Trophoblast cell (in vitro differentiated cells and primary cell): ENCODE measurements around the gene SKA3.
"Not testable (repeated sequence)": the region's sequence is repeated elsewhere in the genome, so short reads cannot be mapped to it uniquely, and the experiment has no call there.

Experiments
- DNase-seq, 2 donors: peaks; one replicate each; pipeline ENCODE4 v3.0.0-alpha.2; 2016
- H2AFZ ChIP-seq: 2 replicates; pipeline ENCODE4 v1.6.1; 2013; ENCODE audit warnings: low read length, moderate library complexity, mild to moderate bottlenecking; ENCODE audit not compliant: insufficient read depth, poor library complexity
- H2AK5ac ChIP-seq: 2 replicates; pipeline ENCODE4 v1.6.1; 2013; ENCODE audit warnings: mild to moderate bottlenecking, low read length
- H2BK120ac ChIP-seq: 2 replicates; pipeline ENCODE4 v1.6.1; 2013; ENCODE audit warnings: low read length, mild to moderate bottlenecking, moderate library complexity; ENCODE audit not compliant: insufficient read depth, poor library complexity
- H2BK12ac ChIP-seq: 2 replicates; pipeline ENCODE4 v1.6.1; 2013; ENCODE audit warnings: mild to moderate bottlenecking, low read length, moderate library complexity
- H2BK5ac ChIP-seq: 2 replicates; pipeline ENCODE4 v1.6.1; 2013; ENCODE audit warnings: low read length, low read depth, moderate library complexity, mild to moderate bottlenecking; ENCODE audit not compliant: poor library complexity
- H3K14ac ChIP-seq: 2 replicates; pipeline ENCODE4 v1.6.1; 2013; ENCODE audit warnings: mild to moderate bottlenecking, low read length
- H3K18ac ChIP-seq: 2 replicates; pipeline ENCODE4 v1.6.1; 2013; ENCODE audit warnings: mild to moderate bottlenecking, low read length
- H3K23ac ChIP-seq: 2 replicates; pipeline ENCODE4 v1.6.1; 2013; ENCODE audit warnings: low read length
- H3K27ac ChIP-seq: 2 replicates; pipeline ENCODE4 v1.5.1; 2013; ENCODE audit warnings: low read depth, mild to moderate bottlenecking, inconsistent platforms, low read length, moderate library complexity
- H3K27me3 ChIP-seq: 2 replicates; pipeline ENCODE4 v1.6.1; 2013; ENCODE audit warnings: inconsistent platforms, mild to moderate bottlenecking, low read length, moderate library complexity; ENCODE audit not compliant: insufficient read depth
- H3K36me3 ChIP-seq, 2 experiments: 1 replicate in 1 of 2; 2 replicates in 1 of 2; pipeline ENCODE4 v1.6.1; 2013; ENCODE audit warnings: low read length in 2 of 2, mild to moderate bottlenecking in 2 of 2, moderate library complexity in 1 of 2; ENCODE audit not compliant: insufficient read depth in 2 of 2, control insufficient read depth in 1 of 2
- H3K4ac ChIP-seq: 2 replicates; pipeline ENCODE4 v1.6.1; 2013; ENCODE audit warnings: low read depth, mild to moderate bottlenecking, low read length, moderate library complexity
- H3K4me1 ChIP-seq, 2 experiments: 1 replicate in 1 of 2; 2 replicates in 1 of 2; pipeline ENCODE4 v1.6.1; 2013; ENCODE audit warnings: low read length in 2 of 2, mild to moderate bottlenecking in 2 of 2, moderate library complexity in 1 of 2; ENCODE audit not compliant: insufficient read depth in 2 of 2, control insufficient read depth in 1 of 2
- H3K4me2 ChIP-seq: 2 replicates; pipeline ENCODE4 v1.6.1; 2013; ENCODE audit warnings: inconsistent platforms, mild to moderate bottlenecking, low read length, moderate library complexity
- H3K4me3 ChIP-seq: 2 replicates; pipeline ENCODE4 v1.5.1; 2013; ENCODE audit warnings: mild to moderate bottlenecking, low read depth, low read length, inconsistent platforms
- H3K79me1 ChIP-seq: one replicate; pipeline ENCODE4 v1.6.1; 2013; ENCODE audit warnings: low read length
- H3K79me2 ChIP-seq: 2 replicates; pipeline ENCODE4 v1.6.1; 2013; ENCODE audit warnings: low read length, mild to moderate bottlenecking; ENCODE audit not compliant: control insufficient read depth, insufficient read depth, poor library complexity
- H3K9ac ChIP-seq: 2 replicates; pipeline ENCODE4 v1.6.1; 2013; ENCODE audit warnings: mild to moderate bottlenecking, low read length
- H3K9me3 ChIP-seq: 2 replicates; pipeline ENCODE4 v1.6.1; 2013; ENCODE audit warnings: low read depth, mild to moderate bottlenecking, control low read depth, inconsistent platforms, low read length; ENCODE audit not compliant: insufficient read depth
- H4K12ac ChIP-seq: 2 replicates; pipeline ENCODE4 v1.6.1; 2013; ENCODE audit warnings: low read depth, mild to moderate bottlenecking, low read length, moderate library complexity
- H4K8ac ChIP-seq: 2 replicates; pipeline ENCODE4 v1.6.1; 2013; ENCODE audit warnings: low read depth, mild to moderate bottlenecking, low read length, moderate library complexity
- H4K91ac ChIP-seq: one replicate; pipeline ENCODE4 v1.6.1; 2013; ENCODE audit warnings: low read depth, mild to moderate bottlenecking, low read length, moderate library complexity
- WGBS: extraction: QIAGEN DNeasy Blood & Tissue Kit; methylation state at CpG from one replicate; pipeline ENCODE4 v1.1.7; 2013; ENCODE audit warnings: missing lambda C conversion rate; ENCODE audit not compliant: insufficient read length, insufficient coverage; ENCODE audit errors: extremely low coverage; 5-methylcytosine and 5-hydroxymethylcytosine counted together

Gene SKA3

GRCh38 chr13:21219036-21219381, 42.7 kb upstream of the SKA3 start:
- Histone ChIP-seq H3K4ac (no peak overlapping the region), H3K4me2 (no peak overlapping the region), H3K79me1 (no peaks in the 10 kb centered on the region), H3K18ac (no peak overlapping the region), H3K79me2 (no peaks in the 10 kb centered on the region), H2BK12ac (no peak overlapping the region), H4K8ac (no peak overlapping the region), H3K14ac (no peak overlapping the region), H2BK120ac (no peak overlapping the region), H3K4me1 (no peaks in the 10 kb centered on the region), H4K91ac (no peak overlapping the region), H3K9me3 (no peaks in the 10 kb centered on the region), H3K27me3 (no peaks in the 10 kb centered on the region), H3K4me3 (no peak overlapping the region), H3K9ac (no peak overlapping the region), H3K36me3 (no peaks in the 10 kb centered on the region), H4K12ac (no peak overlapping the region), H2BK5ac (no peak overlapping the region), H2AFZ (no peak overlapping the region), H3K23ac (no peak overlapping the region), H3K27ac (no peak overlapping the region), H2AK5ac (no peak overlapping the region)
- no CpG with 5 or more reads among the region's 3 CpGs for WGBS
- DNase-seq: no peak

GRCh38 chr13:21218351-21219035, 42.1 kb upstream of the SKA3 start:
- Histone ChIP-seq H3K4me3 (no peak overlapping the region), H4K91ac (no peak overlapping the region), H3K14ac (no peak overlapping the region), H3K4me2 (no peak overlapping the region), H3K9ac (no peak overlapping the region), H3K9me3 (no peaks in the 10 kb centered on the region), H2AFZ (no peak overlapping the region), H3K18ac (no peak overlapping the region), H2BK120ac (no peak overlapping the region), H3K23ac (no peak overlapping the region), H3K79me1 (no peaks in the 10 kb centered on the region), H3K4ac (no peak overlapping the region), H3K27me3 (no peaks in the 10 kb centered on the region), H4K12ac (no peak overlapping the region), H3K79me2 (no peaks in the 10 kb centered on the region), H2BK12ac (no peak overlapping the region), H2AK5ac (no peak overlapping the region), H3K27ac (no peak overlapping the region), H3K4me1 (no peaks in the 10 kb centered on the region), H3K36me3 (no peaks in the 10 kb centered on the region), H4K8ac (no peak overlapping the region), H2BK5ac (no peak overlapping the region)
- DNase-seq: no peak
- no CpG with 5 or more reads among the region's 7 CpGs for WGBS

- no peak overlapping the region for H2AK5ac ChIP-seq
- no peak overlapping the region for H4K91ac ChIP-seq
- no peak overlapping the region for H3K14ac ChIP-seq
- no peaks in the 10 kb centered on the region for H3K79me2 ChIP-seq
- WGBS: no CpG with 5 or more reads among the region's 13 CpGs
- no peak overlapping the region for H2BK12ac ChIP-seq
- no peak overlapping the region for H4K8ac ChIP-seq
- H3K23ac ChIP-seq: no peak overlapping the region
- H3K9me3 ChIP-seq: peaks cover 3% of the 10 kb centered on the region
- H2AFZ ChIP-seq: no peak overlapping the region
- H3K4me1 ChIP-seq: no peaks in the 10 kb centered on the region
- H3K18ac ChIP-seq: no peak overlapping the region
- no peak overlapping the region for H4K12ac ChIP-seq
- H3K4ac ChIP-seq: no peak overlapping the region
- no peaks in the 10 kb centered on the region for H3K27me3 ChIP-seq
- H3K79me1 ChIP-seq: no peaks in the 10 kb centered on the region
- no peak for DNase-seq
- H2BK5ac ChIP-seq: no peak overlapping the region
- no peak overlapping the region for H3K9ac ChIP-seq
- no peak overlapping the region for H2BK120ac ChIP-seq
- H3K36me3 ChIP-seq: no peaks in the 10 kb centered on the region
- H3K4me3 ChIP-seq: no peak overlapping the region
- H3K4me2 ChIP-seq: no peak overlapping the region
- no peak overlapping the region for H3K27ac ChIP-seq
These were observed 40.0 kb upstream of the SKA3 start for GRCh38 chr13:21216332-21216731.

- H3K27ac ChIP-seq, H3K18ac ChIP-seq, H2AFZ ChIP-seq, H3K9ac ChIP-seq, H2BK120ac ChIP-seq, H4K91ac ChIP-seq, H3K23ac ChIP-seq, DNase-seq, H3K4me2 ChIP-seq, H3K79me1 ChIP-seq, H2BK12ac ChIP-seq, H2BK5ac ChIP-seq, H3K4me1 ChIP-seq, H3K9me3 ChIP-seq, H3K27me3 ChIP-seq, H3K79me2 ChIP-seq, H3K4me3 ChIP-seq, H4K12ac ChIP-seq, H4K8ac ChIP-seq, H2AK5ac ChIP-seq, H3K36me3 ChIP-seq, H3K14ac ChIP-seq, H3K4ac ChIP-seq: not testable (repeated sequence)
- no CpG with 5 or more reads among the region's 6 CpGs for WGBS
These were observed 39.1 kb upstream of the SKA3 start for GRCh38 chr13:21215419-21215818.
